ENCODE measurements around the gene RPF1.
A peak's percentile ranks its signal among the peaks of the same experiment; 100 is the strongest.

The RPF1 gene

DNA sequence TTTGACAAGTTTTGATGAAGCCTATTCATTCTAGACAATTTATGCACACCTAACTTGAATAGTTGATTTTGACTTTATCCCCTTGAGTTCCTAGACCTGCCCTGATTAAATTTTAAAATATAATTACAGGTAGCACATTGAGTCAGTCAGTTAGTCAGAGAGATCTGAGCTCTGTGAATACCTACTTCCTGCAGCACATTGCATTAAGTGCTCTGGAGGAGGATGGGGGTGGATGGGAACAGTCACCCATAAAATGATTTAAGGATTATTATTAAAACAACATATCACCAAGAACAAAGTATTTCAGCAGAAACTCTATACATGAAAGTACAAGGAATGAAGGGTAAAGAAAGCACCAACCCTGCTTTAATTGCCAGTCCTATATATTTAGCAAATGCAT is 11.8 kb upstream of the RPF1 start:
- DNase-seq (ENCODE audit: low read depth, low spot score) = no peak
- TF ChIP-seq, protein P1, sequence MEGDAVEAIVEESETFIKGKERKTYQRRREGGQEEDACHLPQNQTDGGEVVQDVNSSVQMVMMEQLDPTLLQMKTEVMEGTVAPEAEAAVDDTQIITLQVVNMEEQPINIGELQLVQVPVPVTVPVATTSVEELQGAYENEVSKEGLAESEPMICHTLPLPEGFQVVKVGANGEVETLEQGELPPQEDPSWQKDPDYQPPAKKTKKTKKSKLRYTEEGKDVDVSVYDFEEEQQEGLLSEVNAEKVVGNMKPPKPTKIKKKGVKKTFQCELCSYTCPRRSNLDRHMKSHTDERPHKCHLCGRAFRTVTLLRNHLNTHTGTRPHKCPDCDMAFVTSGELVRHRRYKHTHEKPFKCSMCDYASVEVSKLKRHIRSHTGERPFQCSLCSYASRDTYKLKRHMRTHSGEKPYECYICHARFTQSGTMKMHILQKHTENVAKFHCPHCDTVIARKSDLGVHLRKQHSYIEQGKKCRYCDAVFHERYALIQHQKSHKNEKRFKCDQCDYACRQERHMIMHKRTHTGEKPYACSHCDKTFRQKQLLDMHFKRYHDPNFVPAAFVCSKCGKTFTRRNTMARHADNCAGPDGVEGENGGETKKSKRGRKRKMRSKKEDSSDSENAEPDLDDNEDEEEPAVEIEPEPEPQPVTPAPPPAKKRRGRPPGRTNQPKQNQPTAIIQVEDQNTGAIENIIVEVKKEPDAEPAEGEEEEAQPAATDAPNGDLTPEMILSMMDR (IDR thresholded peaks at IDR 0.05; ENCODE audit: low read depth, low read length) = no peak
- no peak overlapping the region for H3K4me3 ChIP-seq (ENCODE audit: low read depth, low read length)
- in situ Hi-C loops (cut with HindIII; ENCODE audit: low sequenced_read_pairs) = no loop called here

DNA sequence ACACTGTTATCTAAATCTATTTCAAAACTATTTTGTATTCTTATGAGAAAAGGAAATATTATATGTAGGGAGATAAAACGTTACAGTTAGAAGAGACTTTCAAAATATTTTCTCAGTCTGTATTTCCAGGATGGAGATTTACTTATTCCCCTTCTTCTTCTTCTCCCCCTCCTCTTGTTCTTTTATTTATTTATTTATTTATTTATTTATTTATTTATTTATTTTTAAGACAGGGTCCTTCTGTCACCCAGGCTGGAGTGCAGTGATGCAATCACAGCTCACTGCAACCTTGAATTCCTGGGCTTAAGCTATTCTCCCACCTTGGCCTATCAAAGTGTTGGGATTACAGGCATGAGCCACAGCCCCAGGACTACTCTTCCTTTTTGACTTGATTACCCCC is 2.8 kb upstream of the RPF1 start:
- DNase-seq (ENCODE audit: low read depth, low spot score) = no peak
- TF ChIP-seq, protein P1 (IDR thresholded peaks at IDR 0.05; ENCODE audit: low read depth, low read length) = no peak
- in situ Hi-C loops (cut with HindIII; ENCODE audit: low sequenced_read_pairs) = no loop called here
- no peak overlapping the region for H3K4me3 ChIP-seq (ENCODE audit: low read depth, low read length)

DNA sequence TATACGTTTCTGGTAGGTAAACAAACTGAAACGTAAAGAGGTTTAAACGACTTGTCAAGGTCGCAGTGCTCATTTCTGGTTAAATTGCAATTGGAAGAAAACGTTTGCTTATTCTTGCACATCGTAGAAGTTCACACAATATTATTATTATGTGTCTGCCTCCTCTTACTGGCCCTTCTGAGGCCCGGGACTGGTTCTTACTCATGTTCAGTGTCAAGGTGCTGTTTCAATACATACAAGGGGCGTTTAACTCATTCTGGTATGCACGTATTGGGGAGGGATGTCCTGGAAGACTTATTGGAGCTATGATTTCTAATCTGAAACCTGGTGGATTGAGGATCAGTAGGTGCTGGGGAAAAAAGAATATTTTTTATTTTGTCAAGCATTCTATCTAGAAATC is 932 bp downstream of the RPF1 start:
- no peak for DNase-seq (ENCODE audit: low read depth, low spot score)
- TF ChIP-seq, protein P1 (IDR thresholded peaks at IDR 0.05; ENCODE audit: low read depth, low read length) = no peak
- in situ Hi-C loops (cut with HindIII; ENCODE audit: low sequenced_read_pairs) = no loop called here
- peak overlapping the region; percentile 87 for H3K4me3 ChIP-seq (ENCODE audit: low read depth, low read length)

DNA sequence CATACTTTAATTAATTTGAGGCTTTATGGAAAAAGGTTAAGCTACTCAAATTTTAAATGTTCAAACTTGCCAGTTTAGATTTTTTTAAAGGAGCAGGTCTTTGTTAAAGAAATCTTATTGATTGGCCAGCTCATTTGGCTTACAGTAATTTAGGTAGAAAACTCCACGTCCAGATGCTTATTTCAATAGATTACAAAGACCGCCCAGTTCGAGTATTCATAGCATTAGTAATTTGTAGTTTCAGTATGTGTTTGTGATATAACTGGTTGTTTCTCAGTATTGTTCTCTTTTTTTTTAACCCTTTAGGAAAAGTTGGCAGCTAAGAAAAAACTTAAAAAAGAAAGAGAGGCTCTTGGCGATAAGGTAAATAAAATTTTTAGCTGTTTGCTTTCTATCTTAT is 1.6 kb downstream of the RPF1 start:
- H3K4me3 ChIP-seq (ENCODE audit: low read depth, low read length) = peak overlapping the region; percentile 87
- in situ Hi-C loops (cut with HindIII; ENCODE audit: low sequenced_read_pairs) = no loop called here
- TF ChIP-seq, protein P1 (IDR thresholded peaks at IDR 0.05; ENCODE audit: low read depth, low read length) = no peak
- no peak for DNase-seq (ENCODE audit: low read depth, low spot score)

DNA sequence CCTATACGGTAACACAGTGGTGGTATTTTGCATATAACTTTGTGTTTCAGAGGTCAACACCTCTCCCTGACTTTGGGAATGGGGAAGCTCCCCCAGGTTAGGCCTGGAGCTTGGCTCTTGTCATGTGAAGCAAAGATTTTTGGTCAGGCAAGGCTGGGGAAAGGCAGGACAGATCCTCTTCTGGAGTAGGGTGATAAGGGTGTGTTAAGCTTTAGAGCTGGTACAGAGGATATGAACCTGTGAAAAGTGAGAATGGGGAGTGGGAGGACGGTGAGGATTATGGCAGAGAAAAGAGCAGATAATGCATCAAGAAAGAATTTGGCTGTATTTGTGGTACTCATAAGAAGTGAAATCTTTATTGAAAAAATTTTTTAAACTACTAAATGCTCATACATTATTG is 2.3 kb downstream of the RPF1 start:
- in situ Hi-C loops (cut with HindIII; ENCODE audit: low sequenced_read_pairs) = no loop called here
- TF ChIP-seq, protein P1 (IDR thresholded peaks at IDR 0.05; ENCODE audit: low read depth, low read length) = no peak
- H3K4me3 ChIP-seq (ENCODE audit: low read depth, low read length) = no peak overlapping the region
- no peak for DNase-seq (ENCODE audit: low read depth, low spot score)

DNA sequence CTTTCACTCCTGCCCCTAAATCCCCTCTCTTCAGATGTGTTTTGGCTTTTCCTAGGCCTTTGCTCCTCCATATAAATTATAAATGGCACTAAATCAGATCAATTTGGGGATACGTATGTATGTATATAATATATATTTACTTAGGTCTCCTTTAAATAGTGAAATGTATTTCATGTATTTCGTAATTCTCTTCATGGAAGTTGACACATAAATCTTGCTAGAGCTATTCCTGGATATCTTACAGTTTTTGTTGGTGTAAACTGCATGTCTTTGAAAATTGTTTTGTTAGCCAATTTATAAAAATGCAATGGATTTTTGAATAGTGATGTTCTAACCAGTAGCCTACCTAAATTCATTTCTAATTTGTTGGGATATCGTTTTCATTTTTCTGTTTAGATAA is 9.0 kb downstream of the RPF1 start:
- no peak overlapping the region for H3K4me3 ChIP-seq (ENCODE audit: low read depth, low read length)
- in situ Hi-C loops (cut with HindIII; ENCODE audit: low sequenced_read_pairs) = no loop called here
- no peak for DNase-seq (ENCODE audit: low read depth, low spot score)
- TF ChIP-seq, protein P1 (IDR thresholded peaks at IDR 0.05; ENCODE audit: low read depth, low read length) = no peak

DNA sequence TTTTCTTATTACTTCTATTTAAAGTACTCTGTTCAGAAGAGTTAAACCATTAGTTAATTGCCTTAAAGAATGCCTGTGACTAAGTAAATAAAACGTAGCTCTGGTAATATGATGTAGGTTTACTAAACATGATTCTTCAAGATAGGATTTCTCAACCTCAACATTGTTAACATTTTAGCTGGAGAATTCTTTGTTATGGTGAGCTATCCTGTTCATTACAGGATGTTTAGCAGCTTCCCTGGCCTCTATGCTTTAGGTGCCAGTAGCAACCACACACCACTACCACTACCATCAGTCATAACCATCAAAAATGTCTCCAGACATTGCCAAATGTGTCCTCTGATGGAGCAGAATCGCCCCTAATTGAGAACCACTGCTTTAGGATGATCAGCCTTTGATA is 10.7 kb downstream of the RPF1 start:
- in situ Hi-C loops (cut with HindIII; ENCODE audit: low sequenced_read_pairs) = no loop called here
- TF ChIP-seq, protein P1 (IDR thresholded peaks at IDR 0.05; ENCODE audit: low read depth, low read length) = no peak
- H3K4me3 ChIP-seq (ENCODE audit: low read depth, low read length) = no peak overlapping the region
- no peak for DNase-seq (ENCODE audit: low read depth, low spot score)

All from astrocyte of the spinal cord (primary cell).